Activated T-cell treated with anti-CD3 and anti-CD28 coated beads for 4 hours (primary cell): ENCODE measurements around the gene DIABLO.
"Not testable (repeated sequence)": the region's sequence is repeated elsewhere in the genome, so short reads cannot be mapped to it uniquely, and the experiment has no call there.

ENCODE experiments used
- DNase-seq: peaks from one replicate; pipeline ENCODE4 v3.0.0-alpha.2; 2020

The DIABLO gene

DNA sequence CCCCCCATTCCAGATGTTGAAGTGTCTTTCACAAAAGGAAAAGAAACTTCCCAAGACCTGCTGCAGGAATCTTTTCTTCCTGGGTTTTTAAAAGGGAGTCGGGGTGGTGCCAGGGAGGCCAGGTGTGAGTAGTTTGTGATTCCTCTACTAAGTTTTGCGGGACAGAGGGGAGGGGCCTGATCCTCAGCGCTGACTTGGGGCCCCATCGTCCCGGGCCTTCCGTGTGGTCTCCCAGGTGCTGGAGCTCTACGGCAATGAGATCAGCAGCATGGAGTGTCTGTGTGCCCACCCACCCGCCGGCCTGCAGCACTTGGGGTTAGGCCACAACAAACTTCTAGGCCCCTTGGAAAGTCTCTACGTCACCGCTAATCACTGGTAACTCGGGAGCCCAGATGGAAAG, 38.4 kb downstream of the DIABLO start:
- DNase-seq, result no peak

DNA sequence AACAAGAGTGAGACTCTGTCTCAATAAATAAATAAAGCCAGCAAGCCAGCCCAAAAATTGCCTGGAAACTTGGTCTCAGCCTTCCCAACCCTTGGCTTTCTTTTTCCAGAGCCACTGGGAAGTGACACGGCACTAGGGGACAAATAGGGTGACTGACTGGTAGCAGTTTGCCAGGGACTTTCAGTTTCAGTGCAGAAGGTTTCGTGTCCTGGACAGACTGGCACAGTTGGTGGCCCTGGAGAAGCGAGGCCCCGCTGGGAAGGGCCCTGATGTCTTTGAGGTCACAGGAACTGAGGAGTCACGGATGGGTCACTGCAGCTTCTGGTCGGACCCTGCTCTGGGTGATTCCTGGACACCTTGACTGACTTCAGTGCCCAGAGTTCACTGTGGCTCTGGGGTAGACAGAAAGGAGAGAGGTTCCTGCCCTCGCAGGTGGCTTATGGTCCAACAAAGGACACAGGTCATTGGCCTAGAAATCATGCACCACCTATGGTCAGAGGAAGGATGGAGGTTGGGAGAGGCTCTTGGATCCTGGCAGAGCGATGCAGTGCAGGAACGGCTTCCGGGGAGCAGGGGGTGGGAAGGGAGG, 40.3 kb downstream of the DIABLO start:
- no peak for DNase-seq

DNA sequence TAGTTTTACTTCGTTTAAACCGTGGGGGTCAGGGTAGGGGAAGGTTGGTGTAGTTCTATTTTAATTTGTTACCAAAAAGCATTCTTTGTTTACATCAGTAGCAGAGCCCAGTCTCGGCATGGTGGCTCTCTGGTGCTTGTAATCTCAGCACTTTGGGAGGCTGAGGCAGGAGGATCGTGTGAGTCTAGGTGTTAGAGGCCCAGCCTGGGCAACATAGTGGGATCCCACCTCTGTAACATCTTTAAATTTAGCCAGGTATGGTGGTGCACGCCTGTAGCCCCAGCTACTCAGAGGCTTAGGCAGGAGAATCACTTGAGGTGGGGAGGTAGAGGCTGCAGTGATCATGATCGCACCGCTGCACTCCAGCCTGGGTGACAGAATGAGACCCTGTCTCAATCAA, 40.8 kb downstream of the DIABLO start:
- DNase-seq, result no peak

DNA sequence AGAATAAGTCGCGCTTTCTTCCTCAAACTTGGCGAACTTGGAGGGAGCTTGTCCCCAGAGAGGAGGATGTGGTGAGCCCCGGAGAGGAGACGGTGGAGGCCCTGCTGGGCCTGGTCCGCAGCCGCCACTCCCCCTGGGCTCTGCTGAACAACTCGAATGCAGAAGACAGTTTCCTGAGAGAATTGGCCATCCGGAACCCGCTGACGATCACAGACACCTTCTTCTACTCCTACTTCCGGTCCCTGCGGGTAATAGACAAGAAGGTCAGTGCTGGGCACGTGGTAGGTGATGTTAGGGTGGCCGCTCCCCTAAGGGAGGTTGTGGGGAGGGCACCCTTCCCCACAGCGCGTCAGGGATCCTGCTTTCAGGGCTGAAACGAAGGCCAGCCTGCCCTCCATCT, 41.3 kb downstream of the DIABLO start:
- no peak for DNase-seq

DNA sequence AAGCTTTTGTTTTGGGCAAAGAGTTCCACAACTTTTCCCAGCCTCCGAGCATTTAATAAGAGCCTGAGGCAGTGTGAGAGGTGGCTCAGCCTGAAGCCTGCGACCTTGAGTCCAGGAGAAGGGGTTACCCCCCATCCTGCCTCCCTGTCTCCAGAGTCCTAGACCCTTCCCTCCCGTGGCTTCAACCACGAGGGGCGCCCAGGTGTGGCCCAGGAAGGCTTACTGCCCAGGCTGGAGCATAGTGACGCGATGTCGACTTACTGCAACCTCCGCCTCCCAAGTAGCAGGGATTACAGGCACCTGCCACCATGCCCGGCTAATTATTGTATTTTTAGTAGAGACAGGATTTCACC, 42.3 kb downstream of the DIABLO start:
- no peak for DNase-seq

DNA sequence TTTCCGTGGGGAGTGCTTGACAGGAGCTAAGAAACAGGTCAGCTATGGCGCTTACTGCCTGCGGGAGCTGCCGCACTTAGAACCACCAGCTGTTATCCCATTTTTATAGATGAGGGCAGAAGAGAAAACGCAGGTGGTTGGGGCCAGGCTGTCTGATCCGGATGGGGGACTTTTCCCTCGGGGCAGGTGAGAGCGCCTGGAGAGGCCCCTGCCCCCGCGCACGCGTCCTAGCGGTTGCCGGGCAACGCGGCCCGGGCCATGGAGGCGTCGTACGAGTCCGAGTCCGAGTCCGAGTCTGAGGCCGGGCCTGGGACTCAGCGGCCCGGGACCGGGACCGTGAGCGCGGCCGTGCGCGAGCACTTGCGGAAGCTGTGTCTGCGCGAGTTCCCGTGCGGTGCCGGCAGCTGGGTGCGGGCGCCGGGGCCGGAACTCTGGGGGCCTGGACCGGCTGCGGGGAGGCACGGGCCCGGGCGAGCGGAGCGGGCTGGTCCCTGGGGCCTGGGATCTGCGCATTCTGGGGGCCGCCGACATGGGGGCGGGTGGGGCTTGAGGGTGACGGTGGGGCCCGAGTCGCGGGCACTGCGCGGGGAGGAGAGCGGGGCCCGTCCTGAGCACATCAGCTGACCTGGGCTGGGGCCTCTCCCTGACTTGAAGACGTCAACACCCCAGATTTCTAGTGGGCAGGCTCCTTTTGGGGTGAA, 42.8 kb downstream of the DIABLO start, which contains the start of gene LRRC43:
LRRC43 (plus strand) TSS at position 237 of the 701 bp plus-strand sequence; CDS start at position 259, 22 bp downstream.
- DNase-seq, result no peak

DNA sequence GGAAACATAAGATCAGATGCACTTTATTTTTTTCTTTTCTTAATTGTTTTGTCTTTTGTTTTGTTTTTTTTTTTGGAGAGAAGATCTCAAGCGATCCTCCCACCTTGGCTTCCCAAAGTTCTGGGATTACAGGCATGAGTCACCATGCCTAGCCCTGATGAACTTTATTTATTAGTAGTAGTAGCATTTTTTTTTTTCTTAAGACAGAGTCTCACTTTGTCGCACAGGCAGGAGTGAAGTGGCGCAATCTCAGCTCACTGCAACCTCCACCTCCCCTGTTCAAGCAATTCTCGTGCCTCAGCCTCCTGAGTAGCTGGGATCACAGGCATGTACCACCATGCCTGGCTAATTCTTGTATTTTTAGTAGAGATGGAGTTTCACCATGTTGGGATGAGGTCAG, 49.4 kb downstream of the DIABLO start:
- DNase-seq, result not testable (repeated sequence)

DNA sequence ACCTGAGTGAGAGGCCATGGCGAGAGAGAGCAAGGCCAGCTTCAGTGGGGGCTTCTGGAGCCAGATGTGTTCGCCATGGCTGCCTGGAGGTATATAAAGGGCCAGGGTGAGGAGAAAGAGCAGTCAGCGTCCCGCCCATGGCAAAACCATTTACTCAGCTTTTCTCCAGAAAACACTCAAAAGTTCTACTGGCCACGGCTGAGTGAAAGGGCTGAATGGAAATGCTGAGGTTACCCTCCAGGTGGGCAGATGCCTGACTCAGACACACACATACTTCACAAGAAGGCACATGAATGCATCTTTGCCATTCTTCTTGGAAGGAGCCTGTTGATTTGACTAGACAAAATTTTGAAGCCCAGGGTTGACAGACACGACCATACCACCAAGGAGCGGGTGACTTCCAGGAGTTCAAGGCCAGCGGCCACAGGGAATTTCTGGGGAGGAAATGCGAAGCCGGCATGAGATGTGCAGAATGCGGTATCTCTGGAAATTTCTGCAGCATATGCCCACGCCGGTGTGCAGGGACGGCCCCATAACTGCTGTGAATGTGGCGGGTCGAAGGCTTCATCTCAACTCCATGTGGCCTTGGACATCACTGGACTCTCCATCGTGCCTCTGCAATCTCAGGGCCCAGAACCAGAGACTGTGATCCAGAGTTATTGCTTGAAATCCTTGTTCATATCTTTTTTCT, 51.6 kb downstream of the DIABLO start, which contains the start of gene IL31:
IL31 (minus strand) TSS at position 67 of the 691 bp plus-strand sequence; CDS start at position 18, 49 bp downstream.
- DNase-seq, result no peak

DNA sequence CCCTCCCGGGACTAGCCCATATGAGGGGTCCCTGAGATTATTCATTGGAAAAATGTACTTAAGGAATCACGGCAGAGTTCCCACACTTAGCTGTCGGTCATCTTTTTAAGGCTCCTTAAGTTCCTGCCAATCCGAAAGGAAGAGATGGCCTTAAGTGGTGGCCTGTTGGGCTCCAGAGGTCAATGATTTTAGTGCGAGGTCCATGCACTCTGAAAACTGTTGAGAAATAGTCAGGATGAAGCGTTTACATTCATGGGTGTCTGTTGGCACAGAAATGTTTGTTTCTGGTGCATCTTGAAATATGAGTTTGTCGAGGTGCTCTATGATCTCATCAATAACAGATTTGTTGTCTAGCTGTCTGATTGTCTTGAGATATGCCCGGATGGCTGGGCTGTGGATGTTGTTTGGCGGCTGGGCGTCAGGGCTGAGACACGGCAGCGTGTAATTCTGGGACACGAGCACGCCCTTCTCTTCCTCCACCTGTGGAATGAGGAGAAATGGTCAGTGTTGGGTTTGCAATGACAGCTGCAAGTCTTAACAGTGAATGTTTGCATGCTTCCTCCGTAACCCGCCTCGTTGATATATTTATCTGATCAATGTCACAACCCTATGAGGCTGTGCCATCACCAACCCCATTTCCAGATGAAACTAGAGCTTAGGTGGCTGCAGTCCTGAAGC, 53.5 kb downstream of the DIABLO start:
- DNase-seq, result no peak

DNA sequence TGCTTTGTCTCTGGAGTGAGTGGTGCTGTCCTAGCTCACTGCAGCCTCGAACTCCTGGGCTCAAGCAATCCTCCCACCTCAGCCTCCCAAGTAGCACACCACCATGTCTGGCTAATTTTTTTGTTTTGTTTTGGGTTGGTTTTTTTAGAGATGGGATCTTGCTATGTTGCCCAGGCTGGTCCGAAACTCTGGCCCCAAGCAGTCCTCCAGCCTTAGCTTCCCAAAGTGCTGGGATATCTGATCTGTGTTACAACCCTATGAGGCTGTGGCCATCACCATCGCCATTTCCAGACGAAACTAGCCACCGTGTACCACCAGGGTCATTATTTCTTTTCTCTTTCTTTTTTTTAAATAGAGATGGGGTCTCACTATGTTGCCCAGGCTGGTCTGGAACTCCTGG, 54.5 kb downstream of the DIABLO start:
- no peak for DNase-seq

DNA sequence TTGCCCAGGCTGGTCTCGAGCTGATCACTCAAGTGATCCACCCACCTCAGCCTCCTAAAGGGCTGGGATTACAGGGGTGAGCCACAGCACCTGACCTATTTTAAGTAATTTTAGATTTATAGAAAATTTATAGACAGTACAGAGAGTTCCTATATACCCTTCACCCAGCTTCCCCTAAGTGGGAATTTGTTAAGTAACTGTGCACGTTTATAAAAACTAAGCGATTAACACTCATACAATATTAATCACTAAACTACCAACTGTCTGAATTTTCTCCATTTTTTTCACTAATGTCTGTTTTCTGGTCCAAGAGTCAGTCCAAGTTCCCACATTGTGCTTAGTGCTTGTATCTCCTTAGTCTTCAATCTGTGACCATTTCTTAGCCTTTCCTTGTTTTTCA, 57.4 kb downstream of the DIABLO start:
- no peak for DNase-seq

DNA sequence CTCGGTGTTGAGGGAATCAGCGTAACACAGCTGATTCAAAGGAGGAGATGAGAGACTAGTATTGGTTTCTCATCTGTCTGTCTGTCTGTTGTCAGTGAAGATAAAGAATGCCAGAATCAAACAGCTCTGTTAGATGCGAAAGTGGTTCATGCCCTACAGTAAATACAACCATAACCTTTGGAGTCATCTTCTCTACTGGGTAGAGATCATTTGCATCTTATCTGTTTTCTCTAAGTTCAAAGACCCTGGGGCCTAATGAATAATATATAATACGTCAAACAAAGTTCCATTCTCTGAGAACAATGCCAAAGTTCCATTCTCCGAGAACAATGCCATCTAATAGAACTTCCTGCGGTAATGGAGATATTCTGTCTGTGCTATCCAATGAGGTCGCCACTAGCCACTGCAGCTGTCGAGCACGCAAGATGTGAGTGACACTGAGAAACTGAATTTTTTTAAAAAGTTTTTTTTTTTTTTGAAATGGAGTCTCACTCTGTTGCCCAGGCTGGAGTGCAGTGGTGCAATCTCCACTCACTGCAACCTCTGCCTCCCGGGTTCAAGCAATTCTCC, 58.4 kb downstream of the DIABLO start:
- no peak for DNase-seq

DNA sequence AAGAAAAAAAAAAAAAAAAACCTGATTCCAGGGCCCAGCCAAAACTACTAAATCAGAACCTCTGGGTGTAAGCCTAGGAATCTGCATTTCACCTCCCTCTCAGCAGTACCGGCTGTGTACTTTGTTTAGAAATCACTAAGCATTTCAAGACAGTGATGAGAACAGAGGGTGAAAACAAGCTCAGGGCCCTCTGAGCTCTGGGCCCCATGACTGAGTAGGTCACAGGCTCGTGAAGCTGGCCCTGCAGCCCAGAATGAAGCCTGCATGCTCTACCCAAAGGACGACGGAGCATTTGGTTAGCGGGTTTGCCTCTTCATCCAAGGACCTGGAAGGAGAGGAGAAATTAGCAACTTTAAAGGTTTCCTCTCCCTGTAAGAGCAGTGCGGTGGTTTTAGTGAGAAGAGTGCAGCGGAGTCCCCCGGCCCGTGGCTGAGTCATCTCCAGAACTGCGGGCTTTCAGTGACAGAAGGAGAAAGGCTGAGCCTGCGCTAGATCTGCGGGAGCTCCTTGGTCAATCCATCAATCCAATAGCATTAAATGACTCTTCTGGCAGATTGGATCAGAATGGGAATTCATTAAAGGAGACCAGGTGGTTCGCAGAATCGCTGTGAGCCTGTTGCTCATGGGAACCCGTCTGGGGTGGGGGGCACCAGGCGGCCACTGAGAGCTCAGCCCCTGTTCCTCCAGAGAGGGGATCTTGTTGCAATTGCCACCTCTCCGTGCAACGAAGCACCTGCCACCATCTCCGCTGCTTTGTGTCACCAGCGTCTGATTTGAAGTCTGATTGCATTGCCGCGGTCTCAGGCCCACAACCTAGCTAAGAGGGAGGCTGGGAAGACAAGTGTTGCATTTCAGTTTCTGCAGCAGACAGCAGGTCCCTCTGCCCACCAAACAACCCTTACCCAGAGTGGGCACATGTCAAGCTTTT, 59.2 kb downstream of the DIABLO start:
- no peak for DNase-seq

DNA sequence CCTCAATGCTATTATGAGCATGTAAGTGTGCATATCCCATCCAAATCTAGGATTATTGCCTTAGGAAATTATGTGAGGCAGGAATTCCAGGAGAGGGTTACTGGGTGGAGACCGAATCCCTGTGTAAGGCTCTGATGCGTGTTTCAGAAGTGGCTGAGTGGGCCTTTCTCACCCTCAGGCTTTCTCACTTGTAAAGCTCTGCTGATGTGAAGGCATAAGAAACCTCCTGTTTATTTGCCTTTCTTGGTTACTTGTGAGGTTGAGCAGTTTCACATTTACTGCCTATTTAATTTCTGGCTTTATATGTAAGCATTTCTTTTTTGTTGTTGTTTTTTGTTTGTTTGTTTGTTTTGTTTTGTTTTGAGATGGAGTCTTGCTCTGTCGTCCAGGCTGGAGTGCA, 62.9 kb downstream of the DIABLO start:
- DNase-seq, result no peak

DNA sequence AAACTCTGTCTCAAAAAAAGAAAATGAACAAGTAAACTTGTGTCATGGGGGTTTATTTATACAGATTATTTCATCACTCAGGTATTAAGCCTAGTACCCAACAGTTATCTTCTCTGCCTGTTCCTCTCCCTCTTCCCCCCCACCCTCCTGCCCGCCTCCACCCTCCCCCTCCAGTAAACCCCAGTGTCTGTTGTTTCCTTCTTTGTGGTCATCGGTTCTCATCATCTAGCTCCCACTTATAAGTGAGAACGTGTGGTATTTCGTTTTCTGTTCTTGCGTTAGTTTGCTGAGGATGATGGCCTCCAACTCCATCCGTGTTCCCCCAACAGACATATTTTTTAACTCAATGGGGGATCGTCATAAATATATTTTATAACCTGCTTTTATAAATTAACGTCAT, 64.2 kb downstream of the DIABLO start:
- DNase-seq, result no peak

DNA sequence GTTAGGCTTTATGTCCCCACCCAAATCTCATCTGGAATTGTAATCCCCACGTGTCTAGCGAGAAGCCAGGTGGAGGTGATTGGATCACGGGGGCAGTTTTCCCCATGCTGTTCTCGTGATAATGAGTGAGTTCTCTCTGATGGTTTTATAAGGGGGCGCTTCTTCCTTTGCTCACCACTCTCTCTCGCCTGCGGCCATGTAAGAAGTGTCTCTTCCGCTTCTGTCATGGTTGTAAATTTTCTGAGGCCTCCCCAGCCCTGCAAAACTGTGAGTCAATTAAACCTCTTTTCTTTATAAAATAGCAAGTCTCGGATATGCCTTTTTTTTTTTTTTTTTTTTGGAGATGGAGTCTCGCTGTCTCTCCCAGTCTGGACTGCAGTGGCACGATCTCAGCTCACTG, 65.1 kb downstream of the DIABLO start:
- no peak for DNase-seq

DNA sequence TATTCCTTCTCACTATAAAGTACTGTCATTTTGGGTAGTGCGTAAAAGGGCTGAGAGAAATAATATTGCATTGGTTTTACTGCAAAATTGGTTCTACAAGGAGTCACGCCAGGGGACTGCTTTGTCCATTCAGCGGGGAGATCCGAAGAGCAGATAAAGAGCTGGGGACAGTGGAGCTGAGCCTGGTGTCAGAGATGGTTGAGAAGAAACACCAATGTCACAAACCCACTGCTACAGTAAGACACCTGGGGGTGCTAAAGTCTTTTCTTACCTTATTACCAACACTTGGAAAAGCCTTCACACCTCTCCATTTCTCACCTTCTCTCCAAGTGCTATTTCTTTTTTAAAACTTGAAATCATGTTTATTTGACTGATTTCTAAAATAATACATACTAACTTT, 66.0 kb downstream of the DIABLO start:
- no peak for DNase-seq

DNA sequence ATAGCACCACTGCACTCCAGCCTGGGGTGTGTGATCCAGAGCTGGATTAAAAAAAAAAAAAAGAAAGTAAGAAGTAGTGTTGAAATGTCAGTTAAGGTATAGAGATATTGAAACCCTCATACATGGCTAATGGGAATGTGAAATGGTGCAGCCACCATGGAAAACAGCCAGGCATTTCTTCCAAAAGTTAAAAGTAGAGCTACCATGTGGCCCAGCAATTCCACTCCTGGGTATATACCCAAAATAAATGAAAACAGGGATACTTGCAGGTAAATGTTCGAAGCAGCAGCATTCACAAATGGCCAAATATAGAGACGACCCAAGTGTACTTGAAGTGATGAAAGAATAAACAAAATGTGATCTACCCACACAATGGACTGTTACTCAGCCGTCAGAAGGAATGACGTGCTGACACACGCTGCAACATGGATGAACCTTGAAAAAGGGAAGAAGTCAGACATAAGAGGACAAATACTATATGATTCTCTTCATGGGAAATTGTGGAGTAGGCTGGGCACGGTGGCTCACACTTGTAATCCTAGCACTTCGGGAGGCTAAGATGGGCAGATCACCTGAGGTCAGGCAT, 67.1 kb downstream of the DIABLO start:
- DNase-seq, result no peak
